GM21723 (cell line): ENCODE results near the gene PRM1.

Experiments used
- ATAC-seq: cut with Tn5 transposase; IDR thresholded peaks from one replicate; pipeline ENCODE4 v1.9.1; 2021; ENCODE audit warnings: mild to moderate bottlenecking, moderate library complexity; ENCODE audit not compliant: unreplicated experiment

Gene PRM1

GRCh38 chr16:11273721-11274324 is 7.3 kb downstream of the PRM1 start:
- ATAC-seq, result no peak

- ATAC-seq, result no peak
Measured at GRCh38 chr16:11272921-11273720, 8.0 kb downstream of the PRM1 start, which contains the start of gene PRM3. Gene PRM3, minus strand, starts transcription at chr16:11273629. Its CDS starts 34 bp downstream, at chr16:11273595.

DNA sequence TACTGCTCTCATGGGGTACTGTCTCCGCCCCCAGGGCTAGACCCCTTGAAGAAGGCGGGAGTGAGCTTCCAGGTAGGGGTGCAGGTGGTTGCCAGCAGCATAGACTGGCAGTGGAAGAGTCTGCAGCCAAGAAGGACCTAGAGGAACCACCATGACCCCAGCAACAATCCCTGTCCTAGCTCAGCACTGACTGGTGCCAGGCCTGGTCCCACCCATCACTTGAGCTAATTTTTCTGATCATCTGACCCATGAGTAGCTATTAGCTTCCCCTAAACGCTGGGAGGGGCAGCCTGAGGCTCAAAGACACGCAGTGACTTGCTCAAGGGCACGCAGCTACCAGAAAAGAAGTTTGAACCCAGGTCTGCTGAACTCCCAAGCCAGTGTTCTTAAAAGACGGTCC is 8.6 kb downstream of the PRM1 start:
- no peak for ATAC-seq

DNA sequence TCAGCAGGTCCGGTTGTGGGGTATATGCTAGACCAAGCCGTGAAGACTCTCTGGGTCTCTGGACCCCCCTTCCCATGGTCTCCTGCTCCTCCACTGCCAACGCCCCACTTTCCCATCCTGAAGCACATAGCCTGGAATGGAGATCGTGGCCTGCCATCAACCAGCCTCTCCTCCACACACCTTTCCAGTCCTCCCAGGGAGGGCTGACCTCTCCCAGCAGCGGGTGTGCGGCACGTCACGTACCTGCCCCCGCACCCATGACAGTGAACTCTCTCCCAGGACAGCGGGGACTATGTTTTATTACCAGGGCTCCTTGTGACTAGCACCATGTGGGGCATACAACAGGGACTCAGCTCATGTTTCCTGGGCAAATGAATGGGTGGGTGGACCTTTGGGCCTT is 9.5 kb downstream of the PRM1 start:
- ATAC-seq, result no peak

- no peak for ATAC-seq
Measured at GRCh38 chr16:11270602-11271162, 10.4 kb downstream of the PRM1 start.

- ATAC-seq, result no peak
Measured at GRCh38 chr16:11268921-11269375, 12.2 kb downstream of the PRM1 start, which contains the start of gene TNP2. Gene TNP2, minus strand, starts transcription at chr16:11269325. Its CDS starts 63 bp downstream, at chr16:11269262.

GRCh38 chr16:11265124-11265523 is 16.0 kb downstream of the PRM1 start:
- ATAC-seq, result no peak

DNA sequence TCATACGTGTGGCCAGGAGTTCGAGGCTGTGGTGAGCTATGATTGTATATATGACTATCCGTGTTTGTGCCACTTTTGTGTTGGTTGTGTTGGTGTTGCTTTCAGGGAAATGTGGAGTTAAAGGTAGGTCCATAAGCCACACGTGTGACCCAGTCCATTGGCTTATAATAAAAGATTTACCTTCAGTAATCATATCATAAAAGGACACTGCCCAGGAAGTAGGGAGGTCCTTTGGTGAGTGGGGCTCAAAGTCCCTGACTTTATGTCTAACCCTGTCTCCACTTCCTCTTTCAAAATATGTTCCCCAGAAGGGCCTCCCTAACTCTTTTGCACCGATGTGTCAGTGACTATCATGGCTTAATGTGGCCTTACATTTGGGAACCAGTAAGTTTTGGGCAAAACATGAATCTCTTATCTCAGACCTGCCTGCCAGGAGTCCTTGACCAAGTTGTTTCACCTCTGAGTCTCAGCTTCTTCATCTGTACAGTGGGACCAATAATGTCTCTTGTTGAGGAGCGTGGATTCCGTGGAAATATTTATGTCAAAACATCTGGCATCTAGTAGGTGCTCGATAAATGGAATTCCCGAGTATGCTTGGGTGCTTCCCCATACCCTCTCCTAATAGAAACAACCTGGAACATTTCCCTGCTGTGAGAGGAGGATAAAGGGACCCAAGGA is 16.8 kb downstream of the PRM1 start:
- no peak for ATAC-seq

DNA sequence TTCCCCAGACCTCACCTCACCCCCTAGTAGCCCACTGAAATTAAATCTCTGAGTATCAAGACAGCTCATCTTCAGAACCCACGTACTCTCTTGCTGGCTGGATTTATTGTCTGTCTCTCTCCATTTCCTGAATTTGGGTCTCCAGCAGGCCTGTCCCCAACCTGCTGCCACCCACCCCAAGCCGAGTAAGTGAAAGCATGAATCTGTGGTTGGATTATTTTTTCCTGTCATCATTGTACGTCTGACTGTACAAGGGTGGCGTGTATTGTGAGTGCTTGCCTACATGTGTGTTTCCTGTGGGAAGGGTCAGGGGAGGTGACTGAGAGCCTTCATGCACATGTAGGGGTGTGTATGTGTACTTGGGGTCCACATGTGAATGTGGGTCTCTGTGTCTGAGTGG is 17.4 kb downstream of the PRM1 start:
- ATAC-seq, result no peak

- ATAC-seq, result no peak
Measured at GRCh38 chr16:11262915-11263314, 18.2 kb downstream of the PRM1 start.

DNA sequence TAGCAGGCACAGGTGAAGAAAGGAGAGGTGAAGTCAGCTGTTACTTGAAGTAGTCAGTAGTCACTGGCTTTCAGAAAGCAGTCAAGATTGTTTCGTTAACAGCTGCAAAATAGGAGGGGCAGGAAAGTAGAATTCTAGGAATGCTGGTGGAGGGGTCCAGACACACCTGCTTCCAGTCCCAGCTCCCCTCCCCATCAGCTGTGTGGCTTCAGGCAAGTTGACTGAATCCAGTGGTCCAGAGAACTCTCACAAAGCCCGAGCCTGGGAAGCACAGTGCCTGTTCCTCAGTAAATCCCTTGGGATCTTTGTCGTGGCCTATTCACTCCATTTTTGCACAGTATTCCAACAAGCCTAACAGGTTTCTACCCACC is 20.5 kb downstream of the PRM1 start:
- ATAC-seq, result no peak

GRCh38 chr16:11259655-11260595 is 21.2 kb downstream of the PRM1 start:
- no peak for ATAC-seq

GRCh38 chr16:11258553-11259492 is 22.3 kb downstream of the PRM1 start:
- ATAC-seq, result no peak

DNA sequence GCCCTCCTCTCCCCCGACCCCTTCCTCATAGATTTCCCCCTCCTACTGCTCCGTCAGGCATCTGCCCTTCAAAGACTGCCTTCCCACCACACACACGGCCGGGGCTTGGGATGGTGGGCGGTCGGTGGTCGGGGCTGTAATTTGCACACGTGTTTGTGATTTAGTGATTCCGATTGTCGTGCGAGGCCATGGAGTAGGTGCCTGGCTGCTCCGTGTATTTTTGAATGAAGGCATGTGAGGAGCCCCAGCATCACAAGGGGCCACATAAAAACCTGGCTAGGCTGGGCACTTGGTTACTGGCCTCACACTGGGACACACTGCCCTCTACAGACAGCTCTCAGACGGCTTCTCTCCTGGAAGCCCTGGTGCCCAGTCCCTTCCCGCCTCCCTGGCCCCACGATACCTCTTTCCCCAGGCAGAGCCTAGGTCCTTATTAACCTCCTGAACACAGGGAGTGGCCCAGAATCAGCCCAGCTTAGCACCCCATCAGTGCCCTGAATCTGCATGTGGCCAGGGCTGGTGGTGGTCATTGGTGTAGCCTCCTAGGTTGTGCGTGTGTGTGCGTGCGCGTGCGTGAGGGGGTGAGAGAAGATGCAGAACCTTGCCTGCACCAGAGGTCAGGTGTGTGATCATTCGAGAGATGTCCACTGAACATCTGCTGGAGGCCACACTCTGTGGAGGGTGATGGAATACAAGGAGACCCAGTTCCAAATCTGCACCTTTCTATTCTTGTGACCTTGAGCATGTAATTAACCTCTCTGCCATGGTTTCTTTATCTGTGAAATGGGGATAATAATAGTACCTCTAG is 23.8 kb downstream of the PRM1 start:
- ATAC-seq, result no peak

GRCh38 chr16:11256661-11257130 is 24.4 kb downstream of the PRM1 start:
- ATAC-seq, result no peak

DNA sequence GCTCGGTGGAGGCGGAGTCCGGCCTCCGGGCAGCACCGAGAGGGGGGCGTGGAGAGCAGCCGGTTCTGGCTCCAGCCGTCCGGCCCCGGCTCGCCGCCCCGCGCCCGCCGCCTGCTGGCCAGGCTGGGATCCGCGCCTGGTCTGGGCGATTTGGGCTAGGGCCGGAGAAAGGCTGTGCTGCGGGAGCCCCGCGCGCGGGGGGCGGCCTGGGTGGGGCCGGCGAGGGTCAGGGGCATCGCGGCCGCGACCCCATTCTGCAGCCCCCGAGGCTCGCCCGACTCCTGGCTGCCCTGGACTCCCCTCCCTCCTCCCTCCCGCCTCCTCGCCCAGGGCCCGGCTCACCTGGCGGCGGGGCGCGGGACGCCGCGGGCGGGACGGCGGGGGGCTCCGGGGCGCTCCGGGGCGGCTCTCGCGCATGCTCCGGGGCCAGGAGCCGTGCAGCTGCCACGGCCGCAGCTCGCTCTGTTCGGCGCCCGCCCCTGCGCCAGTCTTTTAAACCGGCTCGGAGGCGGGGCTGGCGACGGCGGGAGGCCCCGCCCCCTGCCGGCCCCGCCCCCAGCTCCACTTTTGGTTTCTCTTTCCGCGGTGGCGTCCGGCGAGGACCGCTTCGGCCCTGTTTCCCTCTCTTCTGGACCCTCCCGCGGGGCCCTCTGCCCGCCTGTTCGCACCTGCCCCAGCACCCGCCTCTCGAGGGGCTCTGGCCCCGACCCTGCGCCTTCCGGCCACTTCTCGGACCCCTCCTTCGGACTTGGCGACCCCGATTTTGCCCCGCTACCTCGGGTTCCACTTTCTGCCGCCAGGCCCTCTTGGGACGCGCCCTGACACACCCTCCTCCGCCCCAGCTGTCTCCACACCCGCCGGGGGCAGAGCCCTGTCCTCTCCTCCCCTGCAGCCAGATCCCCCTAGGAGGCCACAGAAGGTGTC is 25.1 kb downstream of the PRM1 start, which contains the start of gene SOCS1:
Gene SOCS1, minus strand, starts transcription at position 468 of the 924 bp plus-strand sequence. CDS start 726 bp downstream, outside the sequence.
- ATAC-seq, result peak; percentile 51
